ENCODE data around the gene CCL16. TPM values are rescaled to one million over a fixed set of nuclear protein-coding genes. Genes with fewer than 3 reads are reported as not detected.

CCL16 gene
- total RNA-seq, 1 donor from 2014 or later, result not detected

DNA sequence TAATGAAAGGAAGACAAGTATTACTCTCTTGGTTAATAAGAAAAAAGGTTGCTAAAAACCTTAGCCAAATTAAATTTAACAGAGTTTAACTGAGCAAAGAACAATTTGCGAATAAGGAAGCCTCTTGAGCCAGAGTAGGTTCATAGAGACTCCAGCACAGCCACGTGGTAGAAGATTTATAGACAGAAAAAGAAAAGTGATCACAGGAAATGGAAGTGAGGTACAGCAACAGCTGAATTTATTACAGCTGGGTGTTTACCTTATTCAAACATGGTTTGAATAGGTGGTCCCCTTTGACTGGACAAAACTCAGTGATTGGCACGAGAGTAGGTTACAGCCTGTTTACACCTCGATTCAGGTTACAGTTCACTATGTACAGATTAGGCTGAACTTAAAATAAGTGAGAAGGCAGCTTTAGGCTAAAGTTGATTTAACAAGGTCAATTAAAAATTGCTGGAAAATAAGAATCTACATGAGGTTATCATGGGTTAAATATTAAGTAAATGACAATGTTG lies 23.4 kb upstream of the CCL16 start:
- peaks cover 4% of the 10 kb centered on the region for H3K36me3 Mint-ChIP-seq (ENCODE audit: insufficient read depth)
- no peak for TF ChIP-seq CTCF (IDR thresholded peaks at IDR 0.05; ENCODE audit: unreplicated experiment)
- no peak overlapping the region for H3K27ac Mint-ChIP-seq
- peaks cover 17% of the 10 kb centered on the region for H3K9me3 Mint-ChIP-seq (ENCODE audit: low read depth)
- no peak overlapping the region for H3K4me3 Mint-ChIP-seq (ENCODE audit: low read depth)
- H3K4me1 Mint-ChIP-seq (ENCODE audit: low read depth), result peaks cover 43% of the 10 kb centered on the region
- no peak for DNase-seq (ENCODE audit: low spot score, unreplicated experiment)
- no peaks in the 10 kb centered on the region for H3K27me3 Mint-ChIP-seq

GRCh38 chr17:36002631-36003030 lies 21.3 kb upstream of the CCL16 start:
- no peak for DNase-seq (ENCODE audit: low spot score, unreplicated experiment)
- no peak overlapping the region for H3K4me3 Mint-ChIP-seq (ENCODE audit: low read depth)

DNA sequence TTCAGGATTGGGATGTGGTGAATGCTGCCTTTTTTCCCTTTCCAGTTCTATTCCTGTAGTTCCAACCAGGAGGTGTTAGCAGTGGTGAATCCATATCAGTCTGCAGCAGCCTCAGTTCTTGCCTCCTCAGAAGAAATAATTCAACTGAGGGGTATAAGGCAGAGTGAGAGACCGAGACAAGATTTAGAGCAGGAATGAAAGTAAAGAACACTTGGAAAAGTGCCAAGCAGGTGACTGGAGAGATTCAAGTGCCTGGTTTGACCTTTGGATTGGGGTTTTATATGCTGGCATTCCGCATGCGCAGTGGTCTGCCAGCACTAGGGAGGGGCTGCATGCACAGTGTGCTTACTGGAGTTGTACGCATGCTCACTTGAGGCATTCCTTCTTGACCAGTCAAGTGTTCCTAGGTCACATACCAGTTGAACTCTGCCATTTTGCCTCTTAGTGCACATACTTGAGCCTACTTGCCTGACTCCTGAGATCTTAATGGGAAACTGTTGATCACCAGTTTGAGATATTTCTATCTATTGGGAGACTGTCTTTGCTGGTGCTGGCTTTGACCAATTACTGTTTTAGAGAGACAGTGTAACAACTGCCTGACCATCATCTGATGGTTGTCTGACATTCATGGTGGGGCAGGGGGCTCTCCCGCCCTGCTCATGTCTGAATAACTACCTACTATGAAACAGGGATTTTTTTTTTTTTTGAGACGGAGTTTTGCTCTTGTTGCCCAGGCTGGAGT lies 20.7 kb upstream of the CCL16 start:
- Mint-ChIP-seq H3K27ac (peak overlapping the region; percentile 10), H3K9me3 (ENCODE audit: low read depth) (peaks cover under 1% of the 10 kb centered on the region), H3K27me3 (no peaks in the 10 kb centered on the region), H3K4me3 (ENCODE audit: low read depth) (no peak overlapping the region), H3K4me1 (ENCODE audit: low read depth) (peaks cover 41% of the 10 kb centered on the region), H3K36me3 (ENCODE audit: insufficient read depth) (peaks cover under 1% of the 10 kb centered on the region)
- no peak for TF ChIP-seq CTCF (IDR thresholded peaks at IDR 0.05; ENCODE audit: unreplicated experiment)
- DNase-seq (ENCODE audit: low spot score, unreplicated experiment), result no peak

More at GRCh38 chr17:36002631-36003030, 21.3 kb upstream of the CCL16 start:
- TF ChIP-seq CTCF (IDR thresholded peaks at IDR 0.05; ENCODE audit: unreplicated experiment), result no peak
- H3K27me3 Mint-ChIP-seq, result no peaks in the 10 kb centered on the region
- peaks cover 2% of the 10 kb centered on the region for H3K36me3 Mint-ChIP-seq (ENCODE audit: insufficient read depth)
- no peak overlapping the region for H3K27ac Mint-ChIP-seq
- peaks cover 7% of the 10 kb centered on the region for H3K9me3 Mint-ChIP-seq (ENCODE audit: low read depth)
- H3K4me1 Mint-ChIP-seq (ENCODE audit: low read depth), result peaks cover 43% of the 10 kb centered on the region

DNA sequence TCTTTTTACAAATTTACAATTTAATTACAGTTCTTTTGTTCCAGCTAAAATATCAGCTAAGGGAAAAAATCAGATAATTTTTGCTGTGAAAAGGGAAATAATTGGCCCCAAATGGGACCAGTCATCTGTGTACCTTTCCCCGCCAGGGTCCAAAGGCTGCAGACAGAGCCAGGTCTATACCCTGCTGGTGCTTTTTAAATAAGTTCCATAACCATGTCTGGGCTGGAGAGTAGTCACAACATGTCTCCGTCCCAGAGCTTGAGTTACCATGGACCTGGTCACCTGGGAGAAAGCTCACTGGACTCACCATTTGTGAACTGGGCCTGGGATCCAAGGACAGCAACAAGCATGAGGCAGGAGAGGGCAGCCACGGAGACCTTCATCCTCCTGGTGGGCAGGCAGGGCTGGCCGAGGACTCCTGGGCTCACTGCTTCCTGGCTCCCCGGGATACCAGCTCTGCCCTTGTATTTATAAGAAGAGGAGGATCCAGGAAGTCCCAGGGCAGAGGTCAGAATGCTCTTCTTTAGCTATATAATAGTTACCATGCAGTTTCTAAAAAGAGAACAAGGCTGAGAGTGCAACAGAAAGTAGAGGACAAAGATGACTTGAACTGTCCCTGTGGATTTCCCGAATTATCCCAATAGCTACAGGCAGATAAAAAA lies 19.9 kb upstream of the CCL16 start, which contains the start of gene CCL15:
Gene CCL15 (minus strand): TSS at position 444 of the 662 bp plus-strand sequence. CDS start 61 bp downstream, at position 383.
- H3K4me1 Mint-ChIP-seq (ENCODE audit: low read depth), result peaks cover 39% of the 10 kb centered on the region
- no peak for DNase-seq (ENCODE audit: low spot score, unreplicated experiment)
- no peaks in the 10 kb centered on the region for H3K36me3 Mint-ChIP-seq (ENCODE audit: insufficient read depth)
- TF ChIP-seq CTCF (IDR thresholded peaks at IDR 0.05; ENCODE audit: unreplicated experiment), result no peak
- H3K27me3 Mint-ChIP-seq, result no peaks in the 10 kb centered on the region
- H3K9me3 Mint-ChIP-seq (ENCODE audit: low read depth), result no peaks in the 10 kb centered on the region
- peak within 1 kb of the TSS; percentile 10 for H3K27ac Mint-ChIP-seq
- H3K4me3 Mint-ChIP-seq (ENCODE audit: low read depth), result peak within 1 kb of the TSS; percentile 32

- peak overlapping the region; percentile 32 for H3K4me3 Mint-ChIP-seq (ENCODE audit: low read depth)
- no peaks in the 10 kb centered on the region for H3K27me3 Mint-ChIP-seq
- H3K36me3 Mint-ChIP-seq (ENCODE audit: insufficient read depth), result no peaks in the 10 kb centered on the region
- H3K4me1 Mint-ChIP-seq (ENCODE audit: low read depth), result peaks cover 35% of the 10 kb centered on the region
- H3K27ac Mint-ChIP-seq, result no peak overlapping the region
- no peak for TF ChIP-seq CTCF (IDR thresholded peaks at IDR 0.05; ENCODE audit: unreplicated experiment)
- H3K9me3 Mint-ChIP-seq (ENCODE audit: low read depth), result no peaks in the 10 kb centered on the region
- DNase-seq (ENCODE audit: low spot score, unreplicated experiment), result no peak
Measured at GRCh38 chr17:36000732-36001109, 19.4 kb upstream of the CCL16 start.
